ENCODE measurements around the gene PTTG1IP2. TPM values are rescaled to one million over a fixed set of nuclear protein-coding genes. Genes with fewer than 3 reads are reported as not detected.

PTTG1IP2 gene
- total and polyA plus RNA-seq, 2 experiments from 2014 or later = not detected

- Mint-ChIP-seq H3K27ac (no peak overlapping the region), H3K9me3 (no peaks in the 10 kb centered on the region), H3K4me1 (no peaks in the 10 kb centered on the region), H3K36me3 (ENCODE audit: low read depth) (no peaks in the 10 kb centered on the region), H3K4me3 (no peak overlapping the region), H3K27me3 (ENCODE audit: insufficient read depth, low read depth, poor library complexity) (no peaks in the 10 kb centered on the region)
- Histone ChIP-seq H3K36me3 (ENCODE audit: insufficient read depth) (no peaks in the 10 kb centered on the region), H3K4me3 (no peak overlapping the region), H3K79me2 (replicated peaks; ENCODE audit: insufficient read depth) (no peaks in the 10 kb centered on the region), H3K4me1 (ENCODE audit: insufficient read depth) (no peaks in the 10 kb centered on the region), H3K27me3 (ENCODE audit: insufficient read depth) (no peaks in the 10 kb centered on the region), H2AFZ (peak overlapping the region; percentile 20; the same call in 1 of the 2 replicates), H3F3A (replicated peaks; ENCODE audit: low read depth) (no peaks in the 10 kb centered on the region), H4K20me1 (replicated peaks; ENCODE audit: insufficient read depth) (no peaks in the 10 kb centered on the region), H3K4me2 (no peak overlapping the region), H3K27ac (ENCODE audit: low read depth) (no peak overlapping the region), H3K9me2 (ENCODE audit: insufficient read depth) (no peaks in the 10 kb centered on the region; the same call in 1 of the 2 replicates)
- ATAC-seq (no peak), DNase-seq (ENCODE audit: low spot score) (no peak)
- TF ChIP-seq ZNF331 (CRISPR knock-in tag; IDR thresholded peaks at IDR 0.05; ENCODE audit: low read depth) (no peak), EZH2phosphoT487 (IDR thresholded peaks at IDR 0.05; ENCODE audit: unreplicated experiment) (no peak), JUNB (IDR thresholded peaks at IDR 0.05; ENCODE audit: unreplicated experiment) (no peak), ZNF462 (CRISPR knock-in tag; IDR thresholded peaks at IDR 0.05) (no peak), ZNF114 (CRISPR knock-in tag; IDR thresholded peaks at IDR 0.05) (no peak), CTCF (conservative IDR thresholded peaks at IDR 0.05; ENCODE audit: low read depth in 2 of 2) (no peak), CREB1 (CRISPR knock-in tag; IDR thresholded peaks at IDR 0.05; ENCODE audit: low read depth) (no peak), ETS1 (IDR thresholded peaks at IDR 0.05) (no peak), STAT1 (IDR thresholded peaks at IDR 0.05; ENCODE audit: unreplicated experiment) (no peak), REST (IDR thresholded peaks at IDR 0.05; ENCODE audit: unreplicated experiment) (no peak)
Observed at GRCh38 chr7:90492250-90492649, 22.8 kb downstream of the PTTG1IP2 start.

Data from GM23338 (cell line).